ENCODE results near the gene NKAIN2.

NKAIN2 gene

DNA sequence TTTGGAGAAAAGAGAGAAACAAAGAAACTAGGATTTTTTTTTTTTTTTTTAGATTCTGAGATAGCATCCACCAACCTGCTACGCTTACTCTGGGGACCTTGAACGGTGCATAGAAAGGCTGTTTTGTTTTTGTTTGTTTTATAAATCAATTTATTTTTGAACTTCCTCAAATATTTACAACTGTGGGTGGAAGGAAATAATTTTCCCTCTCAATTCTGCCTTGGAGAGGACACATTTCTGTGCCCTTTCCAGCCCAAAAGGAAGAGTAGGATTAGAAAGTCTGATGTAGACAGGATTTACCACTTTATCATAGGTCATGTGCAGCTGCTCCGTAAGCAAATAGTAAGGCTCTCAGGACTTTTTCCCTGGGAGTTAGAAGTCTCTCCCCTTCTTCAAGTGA, 190.5 kb downstream of the NKAIN2 start:
- TF ChIP-seq, protein P1, sequence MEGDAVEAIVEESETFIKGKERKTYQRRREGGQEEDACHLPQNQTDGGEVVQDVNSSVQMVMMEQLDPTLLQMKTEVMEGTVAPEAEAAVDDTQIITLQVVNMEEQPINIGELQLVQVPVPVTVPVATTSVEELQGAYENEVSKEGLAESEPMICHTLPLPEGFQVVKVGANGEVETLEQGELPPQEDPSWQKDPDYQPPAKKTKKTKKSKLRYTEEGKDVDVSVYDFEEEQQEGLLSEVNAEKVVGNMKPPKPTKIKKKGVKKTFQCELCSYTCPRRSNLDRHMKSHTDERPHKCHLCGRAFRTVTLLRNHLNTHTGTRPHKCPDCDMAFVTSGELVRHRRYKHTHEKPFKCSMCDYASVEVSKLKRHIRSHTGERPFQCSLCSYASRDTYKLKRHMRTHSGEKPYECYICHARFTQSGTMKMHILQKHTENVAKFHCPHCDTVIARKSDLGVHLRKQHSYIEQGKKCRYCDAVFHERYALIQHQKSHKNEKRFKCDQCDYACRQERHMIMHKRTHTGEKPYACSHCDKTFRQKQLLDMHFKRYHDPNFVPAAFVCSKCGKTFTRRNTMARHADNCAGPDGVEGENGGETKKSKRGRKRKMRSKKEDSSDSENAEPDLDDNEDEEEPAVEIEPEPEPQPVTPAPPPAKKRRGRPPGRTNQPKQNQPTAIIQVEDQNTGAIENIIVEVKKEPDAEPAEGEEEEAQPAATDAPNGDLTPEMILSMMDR (IDR thresholded peaks at IDR 0.05; ENCODE audit: insufficient read depth, low read length, poor library complexity, severe bottlenecking), result no peak
- TF ChIP-seq EZH2phosphoT487 (conservative IDR thresholded peaks at IDR 0.05; ENCODE audit: low read length), result no peak
- no peaks in the 10 kb centered on the region for H4K20me1 ChIP-seq (ENCODE audit: low read depth, low read length)

DNA sequence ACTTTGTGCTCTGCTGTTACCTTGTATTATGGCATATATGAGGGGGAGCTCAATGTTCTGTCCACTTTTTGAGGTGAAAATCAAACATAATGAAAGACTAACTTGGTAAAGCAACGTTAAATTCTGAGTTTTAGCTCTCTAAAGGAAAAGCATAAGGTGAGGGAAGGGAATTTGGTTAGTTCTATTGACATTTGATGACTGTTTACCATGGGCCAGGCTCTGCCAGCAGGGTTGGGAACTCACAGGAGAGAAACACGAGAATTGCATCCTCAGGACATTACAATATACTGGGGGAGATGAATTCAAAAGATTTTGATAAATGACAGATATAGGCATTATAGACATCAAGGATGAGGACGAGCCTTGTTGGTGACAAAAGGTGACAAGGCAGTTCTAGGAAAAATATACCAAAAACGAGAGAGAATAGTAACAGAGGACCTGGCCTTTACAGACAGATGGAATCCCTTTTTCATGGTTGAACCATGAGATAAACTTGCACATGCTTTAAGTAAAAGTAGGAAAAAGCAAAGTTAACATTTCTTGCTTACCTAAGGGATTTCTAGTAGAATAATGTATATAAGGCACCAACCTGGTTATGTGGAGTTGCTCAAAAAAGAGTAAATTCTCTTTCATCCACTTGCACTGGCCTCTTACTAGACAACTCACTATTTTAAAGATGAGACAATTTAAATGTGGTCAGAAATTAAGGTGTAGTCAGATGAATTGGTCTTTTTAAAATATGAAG, 191.4 kb downstream of the NKAIN2 start:
- Histone ChIP-seq H3K27ac (ENCODE audit: low read depth, low read length) (no peak overlapping the region), H3K36me3 (ENCODE audit: low read length) (no peaks in the 10 kb centered on the region), H3K9me3 (ENCODE audit: insufficient read depth, low read length) (no peaks in the 10 kb centered on the region), H3K4me2 (ENCODE audit: low read depth, low read length, poor library complexity, severe bottlenecking) (no peak overlapping the region), H4K20me1 (ENCODE audit: low read depth, low read length) (no peaks in the 10 kb centered on the region), H3F3A (ENCODE audit: insufficient read depth) (no peaks in the 10 kb centered on the region), H2AFZ (ENCODE audit: low read depth, low read length, severe bottlenecking) (no peak overlapping the region), H3K9ac (ENCODE audit: low read length) (no peak overlapping the region), H3K79me2 (ENCODE audit: insufficient read depth, low read length) (no peaks in the 10 kb centered on the region), H3K27me3 (ENCODE audit: low read length) (no peaks in the 10 kb centered on the region), H3K9me2 (replicated peaks; ENCODE audit: insufficient read depth, low read length) (no peaks in the 10 kb centered on the region), H3K4me3 (ENCODE audit: insufficient read depth, low read length, poor library complexity, severe bottlenecking) (no peak overlapping the region)
- TF ChIP-seq EZH2phosphoT487 (conservative IDR thresholded peaks at IDR 0.05; ENCODE audit: low read length), result no peak
- TF ChIP-seq, protein P1 (IDR thresholded peaks at IDR 0.05; ENCODE audit: insufficient read depth, low read length, poor library complexity, severe bottlenecking), result no peak

More for the DNA sequence above, 190.5 kb downstream of the NKAIN2 start:
- no peaks in the 10 kb centered on the region for H3F3A ChIP-seq (ENCODE audit: insufficient read depth)
- H3K4me2 ChIP-seq (ENCODE audit: low read depth, low read length, poor library complexity, severe bottlenecking), result no peak overlapping the region
- no peak overlapping the region for H2AFZ ChIP-seq (ENCODE audit: low read depth, low read length, severe bottlenecking)
- H3K79me2 ChIP-seq (ENCODE audit: insufficient read depth, low read length), result no peaks in the 10 kb centered on the region
- no peak overlapping the region for H3K27ac ChIP-seq (ENCODE audit: low read depth, low read length)
- no peak overlapping the region for H3K4me3 ChIP-seq (ENCODE audit: insufficient read depth, low read length, poor library complexity, severe bottlenecking)
- no peak overlapping the region for H3K9ac ChIP-seq (ENCODE audit: low read length)
- no peaks in the 10 kb centered on the region for H3K9me3 ChIP-seq (ENCODE audit: insufficient read depth, low read length)
- H3K27me3 ChIP-seq (ENCODE audit: low read length), result no peaks in the 10 kb centered on the region
- no peaks in the 10 kb centered on the region for H3K36me3 ChIP-seq (ENCODE audit: low read length)
- H3K9me2 ChIP-seq (replicated peaks; ENCODE audit: insufficient read depth, low read length), result no peaks in the 10 kb centered on the region

DNA sequence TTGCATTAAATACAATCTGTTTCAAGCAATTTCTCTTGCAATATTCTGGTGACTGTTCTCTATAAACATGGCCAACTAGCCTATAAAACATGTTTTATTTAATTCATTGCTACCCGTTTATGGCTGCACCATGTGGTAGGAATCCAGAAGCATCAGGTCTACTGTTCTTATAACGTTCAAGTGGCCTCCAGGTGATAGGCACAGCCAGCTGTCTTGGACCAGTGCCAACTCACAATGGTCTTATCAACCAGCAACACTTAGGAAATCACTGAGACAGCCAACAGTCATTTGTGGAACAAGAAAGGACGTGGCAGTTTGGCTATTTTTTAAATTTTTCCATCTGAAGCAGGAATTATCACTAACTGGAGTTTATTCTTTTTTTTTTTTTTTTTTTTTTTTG, 193.6 kb downstream of the NKAIN2 start:
- no peaks in the 10 kb centered on the region for H3K36me3 ChIP-seq (ENCODE audit: low read length)
- no peak overlapping the region for H3K27ac ChIP-seq (ENCODE audit: low read depth, low read length)
- no peak for TF ChIP-seq EZH2phosphoT487 (conservative IDR thresholded peaks at IDR 0.05; ENCODE audit: low read length)
- TF ChIP-seq, protein P1 (IDR thresholded peaks at IDR 0.05; ENCODE audit: insufficient read depth, low read length, poor library complexity, severe bottlenecking), result no peak
- no peaks in the 10 kb centered on the region for H3K27me3 ChIP-seq (ENCODE audit: low read length)
- no peak overlapping the region for H2AFZ ChIP-seq (ENCODE audit: low read depth, low read length, severe bottlenecking)
- H3K9ac ChIP-seq (ENCODE audit: low read length), result no peak overlapping the region
- H4K20me1 ChIP-seq (ENCODE audit: low read depth, low read length), result no peaks in the 10 kb centered on the region
- H3K4me3 ChIP-seq (ENCODE audit: insufficient read depth, low read length, poor library complexity, severe bottlenecking), result no peak overlapping the region
- no peaks in the 10 kb centered on the region for H3K79me2 ChIP-seq (ENCODE audit: insufficient read depth, low read length)
- no peak overlapping the region for H3K4me2 ChIP-seq (ENCODE audit: low read depth, low read length, poor library complexity, severe bottlenecking)
- H3F3A ChIP-seq (ENCODE audit: insufficient read depth), result no peaks in the 10 kb centered on the region
- no peaks in the 10 kb centered on the region for H3K9me3 ChIP-seq (ENCODE audit: insufficient read depth, low read length)
- H3K9me2 ChIP-seq (replicated peaks; ENCODE audit: insufficient read depth, low read length), result no peaks in the 10 kb centered on the region
